Hematopoietic multipotent progenitor cell treated with erythropoietin and hydrocortisone succinate and interleukin-3 and kit ligand, for 6 days (in vitro differentiated cells): ENCODE measurements around the gene SESN2.
"Not testable (repeated sequence)": the region's sequence is repeated elsewhere in the genome, so short reads cannot be mapped to it uniquely, and the experiment has no call there.

Experiments used
- DNase-seq: peaks from one replicate; pipeline ENCODE4 v3.0.0-alpha.2; 2015

The SESN2 gene

DNA sequence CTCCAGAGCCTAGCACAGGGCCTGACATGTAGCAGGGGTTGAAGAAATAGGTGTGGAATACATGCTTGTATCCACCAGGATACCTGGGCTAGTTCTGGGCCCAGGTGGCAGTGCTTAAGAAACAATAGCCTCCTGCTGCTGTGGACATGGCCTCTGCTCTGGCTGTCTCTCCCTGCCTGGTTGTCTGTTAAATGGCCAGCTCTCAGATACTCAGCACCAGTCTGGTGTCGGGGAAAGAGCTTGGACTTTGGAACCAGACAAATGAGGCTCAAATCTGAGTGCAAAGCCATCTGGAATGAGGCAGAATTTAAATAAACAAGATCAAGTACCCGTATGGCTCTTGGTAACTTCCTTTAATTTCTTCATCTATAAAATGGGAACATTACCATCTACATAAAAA, 31.5 kb downstream of the SESN2 start:
- DNase-seq: no peak

DNA sequence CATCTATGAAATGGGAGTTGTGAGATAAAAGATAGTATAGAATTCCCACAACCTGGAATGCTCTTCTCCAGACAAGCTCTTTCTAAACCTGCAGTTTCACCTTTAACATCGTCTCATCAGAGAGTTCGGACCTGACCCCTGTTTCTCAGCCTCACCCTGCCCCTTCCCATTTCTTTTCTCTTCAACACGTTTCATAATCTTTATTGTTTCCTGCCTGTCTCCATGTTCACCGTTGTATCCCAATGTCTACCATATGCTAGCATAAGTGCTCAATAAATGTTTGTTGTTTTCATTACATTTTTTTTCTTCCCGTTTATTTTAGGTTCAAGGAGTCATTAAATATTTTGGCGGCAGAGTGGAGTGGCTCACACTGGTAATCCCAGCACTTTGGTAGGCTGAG, 32.4 kb downstream of the SESN2 start:
- no peak for DNase-seq

DNA sequence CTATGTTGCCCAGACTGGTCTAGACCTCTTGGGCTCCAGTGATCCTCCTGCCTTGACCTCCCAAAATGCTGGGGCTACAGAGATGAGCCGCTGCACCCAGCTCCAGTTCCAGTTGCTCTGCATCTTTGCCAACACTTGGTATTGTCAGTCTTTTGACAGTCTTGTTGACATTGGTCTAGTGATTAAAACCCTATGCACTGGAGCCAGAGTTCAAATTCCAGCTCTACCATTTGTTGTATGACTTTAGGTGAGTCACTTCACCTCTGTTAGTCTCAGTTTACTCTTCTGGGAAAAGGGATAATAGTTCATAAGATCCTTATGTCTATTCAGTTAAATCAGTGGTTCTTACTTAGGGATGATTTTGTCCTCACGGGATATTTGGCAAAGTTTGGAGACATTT, 36.6 kb downstream of the SESN2 start:
- no peak for DNase-seq

DNA sequence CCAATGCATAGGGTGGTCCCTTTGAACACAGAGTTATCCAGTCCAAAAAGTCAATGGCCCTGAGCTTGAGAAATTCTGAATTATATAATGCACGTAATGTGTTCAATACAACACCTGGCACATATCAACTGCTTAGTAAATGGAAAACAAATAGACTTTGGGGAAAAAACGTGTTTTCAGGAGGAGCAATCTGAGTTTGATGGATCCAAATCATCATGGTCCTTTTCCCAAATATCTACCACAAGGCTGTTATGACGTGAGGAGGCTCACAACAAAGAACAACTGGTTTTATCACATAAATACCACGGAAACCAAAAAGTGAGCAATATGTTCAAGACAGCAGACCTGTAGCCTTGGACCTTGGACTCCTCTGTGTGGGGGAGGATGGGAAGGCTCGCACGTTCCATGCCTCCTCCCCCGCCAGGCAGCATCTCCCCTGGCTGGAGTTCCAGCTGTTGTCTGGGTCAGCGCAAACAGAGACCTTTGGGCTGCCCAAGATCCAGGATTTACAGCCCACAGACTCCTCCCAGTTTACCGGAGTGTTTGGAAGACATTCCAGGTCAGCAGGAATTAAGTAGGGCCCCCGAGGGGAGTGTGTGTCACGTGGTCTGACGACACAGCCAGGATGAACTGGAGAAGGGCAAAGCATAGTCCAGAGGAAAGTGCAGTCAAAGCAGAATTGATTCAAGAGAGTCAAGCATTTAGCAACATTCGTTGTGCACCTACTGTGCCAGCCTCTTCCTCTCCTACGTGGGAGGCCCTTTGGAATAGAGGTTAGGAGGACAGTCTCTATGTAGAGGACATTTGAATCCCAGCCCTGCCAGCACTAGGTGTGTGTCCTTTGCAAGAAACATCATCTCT, 37.3 kb downstream of the SESN2 start:
- DNase-seq: no peak

DNA sequence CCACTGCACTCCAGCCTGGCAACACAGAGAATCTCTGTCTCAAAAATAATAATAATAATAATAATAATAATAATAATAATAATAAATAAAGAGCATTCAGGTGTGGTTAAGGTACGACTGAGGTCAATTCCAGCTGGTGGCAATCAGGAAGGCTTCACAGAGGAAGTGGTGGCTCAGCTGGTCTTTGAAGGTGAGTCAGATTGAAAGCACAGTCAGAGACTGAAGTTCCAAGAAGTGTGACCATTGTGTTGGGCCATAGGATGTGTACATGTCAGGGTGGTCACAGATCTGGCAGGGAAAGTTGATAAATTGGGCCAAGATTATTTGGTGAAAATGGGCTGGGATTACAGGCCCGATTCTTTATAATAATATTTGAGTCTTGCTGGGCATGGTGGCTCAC, 38.5 kb downstream of the SESN2 start:
- DNase-seq: no peak

DNA sequence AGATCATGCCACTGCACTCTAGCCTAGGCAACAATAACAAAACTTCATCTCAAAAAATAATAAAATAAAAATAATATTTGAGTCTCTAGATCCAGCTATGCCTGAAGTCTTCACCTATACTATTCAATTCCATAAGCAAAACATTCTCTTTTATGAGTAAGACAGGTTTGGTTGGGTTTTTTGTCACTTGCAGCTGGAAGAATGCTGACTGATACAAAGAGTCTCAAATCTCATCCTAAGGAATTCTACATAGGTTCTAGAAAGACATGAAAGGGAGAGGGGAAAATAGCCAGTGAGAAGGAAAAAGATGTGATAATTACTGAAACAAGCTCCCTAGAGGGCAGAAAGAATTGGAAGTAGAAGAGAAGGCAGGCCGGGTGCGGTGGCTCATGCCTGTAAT, 39.1 kb downstream of the SESN2 start:
- DNase-seq: no peak

DNA sequence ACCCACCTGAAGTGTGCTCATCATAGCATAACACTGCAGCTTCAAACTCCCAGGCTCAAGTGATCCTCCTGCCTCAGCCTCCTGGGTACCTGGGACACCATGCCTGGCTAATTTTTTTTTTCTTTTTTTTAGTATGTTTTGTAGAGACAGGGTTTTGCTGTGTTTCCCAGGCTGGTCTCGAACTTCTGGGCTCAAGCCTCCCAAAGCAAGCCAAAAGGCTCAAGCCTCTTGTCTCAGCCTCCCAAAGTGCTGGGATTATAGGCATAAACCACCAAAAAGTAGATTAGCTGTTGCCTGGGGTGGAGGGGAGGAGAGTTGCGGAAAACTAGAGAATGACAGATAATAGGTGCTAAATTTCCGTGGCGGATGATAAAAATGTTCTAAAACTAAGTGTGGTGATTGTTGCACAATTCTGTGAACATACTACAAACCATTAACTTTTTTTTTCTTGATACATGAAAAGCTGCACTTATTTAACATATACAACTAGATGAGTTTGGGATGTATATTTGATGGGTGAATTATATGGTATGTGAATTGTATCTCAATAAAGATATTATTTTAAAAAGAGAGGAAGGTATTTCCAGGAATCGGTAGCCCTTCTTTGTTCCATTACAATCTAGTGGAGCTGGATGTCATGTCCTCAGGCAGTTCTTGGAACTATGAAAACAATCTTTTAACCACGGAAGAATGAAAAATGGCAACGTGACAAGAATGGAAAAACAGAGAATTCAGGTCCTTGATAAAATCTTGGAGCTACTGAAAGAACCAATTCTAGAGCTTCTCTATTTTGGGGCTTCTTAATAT, 42.3 kb downstream of the SESN2 start:
- no peak for DNase-seq

DNA sequence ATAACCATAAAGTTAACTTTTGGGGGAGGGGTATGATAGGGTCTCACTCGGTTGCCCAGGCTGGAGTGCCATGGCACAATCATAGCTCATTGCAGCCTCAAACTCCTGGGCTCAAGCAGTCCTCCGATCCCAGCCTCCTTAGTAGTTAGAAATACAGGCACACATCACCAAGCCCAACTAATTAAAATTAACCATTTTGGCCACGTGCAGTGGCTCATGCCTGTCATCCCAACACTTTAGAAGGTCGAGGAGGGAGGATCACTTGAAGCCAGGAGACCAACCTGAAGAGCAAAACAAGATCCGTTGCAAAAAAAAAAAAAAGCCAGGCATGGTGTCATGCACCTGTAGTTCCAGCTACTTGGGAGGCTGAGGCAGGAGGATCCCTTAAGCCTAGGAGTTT, 42.9 kb downstream of the SESN2 start:
- no peak for DNase-seq

DNA sequence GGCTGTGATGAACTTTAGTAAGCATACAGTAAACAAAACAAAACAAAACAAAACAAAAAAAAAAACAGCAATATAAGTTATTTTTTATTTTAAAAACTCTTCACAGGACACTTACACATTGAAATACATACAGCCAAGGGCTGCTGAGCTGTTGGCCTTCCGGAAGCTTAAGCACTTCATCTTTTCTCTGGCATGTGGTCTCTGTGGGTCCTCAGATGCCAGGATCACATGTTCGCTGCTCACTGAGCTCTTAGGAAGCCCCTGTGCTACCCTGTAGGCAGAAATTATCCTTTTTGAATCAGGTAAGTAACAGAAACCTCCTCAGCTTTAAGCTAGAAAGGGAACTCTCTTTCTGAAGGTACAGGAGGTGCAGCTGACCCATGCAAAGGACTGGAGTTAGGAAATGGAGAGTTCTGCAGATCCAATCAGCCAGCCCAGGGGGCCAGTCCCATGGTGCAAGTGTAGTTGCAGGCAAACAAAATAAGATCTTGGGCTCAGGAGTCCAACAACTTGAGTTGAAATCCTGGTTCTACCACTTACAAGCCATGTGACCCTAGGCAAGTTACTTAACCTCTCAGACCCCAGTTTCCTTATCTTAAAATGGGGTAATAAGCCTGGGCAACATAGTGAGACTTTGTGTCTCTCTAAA, 47.1 kb downstream of the SESN2 start:
- peak; percentile 50 for DNase-seq

DNA sequence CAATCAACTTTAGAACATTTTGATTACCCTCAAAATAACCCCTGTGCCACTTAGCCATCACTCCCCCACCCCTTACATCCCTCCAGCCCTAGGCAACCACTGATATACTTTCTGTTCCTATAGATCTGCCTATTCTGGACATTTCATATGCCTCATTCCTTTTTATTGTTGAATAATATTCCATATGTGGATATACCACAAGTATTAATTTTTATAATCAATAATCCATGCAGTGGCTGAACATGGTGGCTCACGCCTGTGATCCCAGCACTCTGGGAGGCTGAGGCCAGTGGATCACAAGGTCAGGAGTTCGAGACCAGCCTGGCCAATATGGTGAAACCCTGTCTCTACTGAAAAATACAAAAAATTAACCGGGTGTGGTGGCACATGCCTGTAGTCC, 49.4 kb downstream of the SESN2 start:
- DNase-seq: no peak

DNA sequence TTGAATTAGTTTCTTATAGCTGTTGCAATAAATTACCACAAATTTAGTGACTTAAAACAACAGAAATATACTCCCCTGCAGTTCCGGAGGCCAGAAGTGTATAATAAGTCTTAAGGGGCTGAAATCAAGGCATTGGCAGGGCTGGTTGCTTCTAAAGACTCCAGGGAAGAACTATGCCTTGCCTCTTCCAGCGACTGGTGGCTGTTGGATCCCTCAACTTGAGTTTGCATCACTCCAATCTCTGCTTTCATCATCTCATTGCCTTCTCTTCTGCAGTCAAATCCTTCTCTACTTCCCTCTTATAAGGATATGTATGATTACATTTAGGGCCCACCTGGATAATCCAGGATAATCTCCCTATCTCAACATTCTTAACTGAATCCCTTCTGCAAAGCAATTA, 50.4 kb downstream of the SESN2 start:
- DNase-seq: no peak

DNA sequence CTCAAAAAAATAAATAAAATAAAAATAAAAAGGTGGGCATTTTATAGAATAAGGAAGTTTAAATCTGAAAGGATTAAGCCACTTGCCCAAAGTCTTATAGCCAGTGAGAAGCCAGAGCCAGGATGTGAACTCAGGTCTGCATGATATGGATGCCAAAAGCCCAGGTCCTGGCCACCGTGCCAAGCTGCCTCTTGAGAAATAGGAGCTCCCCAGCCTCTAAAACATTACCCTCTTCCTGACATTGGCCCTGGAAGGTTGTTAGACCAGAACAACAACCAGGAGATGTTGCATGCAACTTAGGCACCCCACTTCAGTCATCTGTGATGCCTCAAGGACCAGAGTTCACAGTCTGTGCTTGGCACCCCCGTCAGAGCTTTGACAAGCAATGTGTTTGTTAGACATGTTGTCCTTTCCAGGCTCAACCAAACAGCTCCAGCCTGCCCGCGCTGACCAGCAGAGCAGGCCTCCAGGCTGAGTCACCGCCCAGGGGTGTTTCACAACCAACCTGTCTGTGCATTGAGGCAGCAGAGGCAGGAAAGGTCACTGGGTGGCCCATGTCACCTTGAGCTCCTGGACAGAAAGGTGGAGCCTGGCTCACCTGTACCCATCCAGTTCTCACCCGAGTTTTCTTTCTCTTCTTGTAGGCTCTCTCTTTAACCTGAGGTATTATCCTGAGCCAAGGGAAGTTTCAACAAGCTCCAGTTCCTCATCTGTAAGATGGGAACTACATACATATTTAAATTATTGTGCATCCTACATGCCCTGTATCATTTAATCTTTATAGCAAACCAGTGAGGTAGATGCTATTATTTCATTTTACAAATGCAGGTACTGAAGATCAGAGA, 54.6 kb downstream of the SESN2 start:
- no peak for DNase-seq

DNA sequence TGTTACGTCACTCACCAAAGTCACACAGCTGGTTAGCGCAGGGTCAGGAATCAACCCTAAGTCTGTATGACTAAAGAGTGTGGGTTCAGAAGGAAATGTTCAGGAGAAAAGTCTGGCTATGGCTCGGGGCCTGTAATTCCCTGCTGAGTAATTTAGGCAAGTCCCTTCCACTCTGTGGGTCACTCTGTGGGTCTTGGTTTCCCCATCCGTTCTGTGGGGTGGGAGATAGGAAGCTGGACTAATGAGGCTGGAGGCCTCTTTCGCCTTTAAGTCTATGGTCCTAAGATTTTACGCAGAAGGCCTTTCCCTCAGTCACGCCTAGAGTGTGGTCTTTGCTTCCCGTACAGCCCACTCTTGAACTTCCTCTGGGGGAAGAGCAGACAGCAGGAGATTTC, 55.2 kb downstream of the SESN2 start:
- no peak for DNase-seq

DNA sequence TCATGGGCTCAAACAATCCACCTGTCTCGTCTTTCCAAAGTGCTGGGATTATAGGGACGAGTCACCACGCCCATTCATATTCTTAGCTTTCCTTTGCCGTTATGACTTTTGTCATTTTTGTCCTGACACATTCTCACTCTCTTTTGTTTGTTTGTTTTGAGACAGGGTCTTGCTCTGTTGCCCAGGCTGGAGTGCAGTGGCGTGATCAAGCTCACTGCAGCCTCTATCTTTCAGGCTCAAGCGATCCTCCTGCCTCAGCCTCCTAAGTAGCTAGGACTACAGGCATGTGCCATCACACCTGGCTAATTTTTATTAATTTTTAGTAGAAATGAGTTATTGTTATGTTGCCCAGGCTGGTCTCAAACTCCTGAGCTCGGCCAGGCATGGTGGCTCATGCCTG, 57.7 kb downstream of the SESN2 start:
- DNase-seq: no peak

DNA sequence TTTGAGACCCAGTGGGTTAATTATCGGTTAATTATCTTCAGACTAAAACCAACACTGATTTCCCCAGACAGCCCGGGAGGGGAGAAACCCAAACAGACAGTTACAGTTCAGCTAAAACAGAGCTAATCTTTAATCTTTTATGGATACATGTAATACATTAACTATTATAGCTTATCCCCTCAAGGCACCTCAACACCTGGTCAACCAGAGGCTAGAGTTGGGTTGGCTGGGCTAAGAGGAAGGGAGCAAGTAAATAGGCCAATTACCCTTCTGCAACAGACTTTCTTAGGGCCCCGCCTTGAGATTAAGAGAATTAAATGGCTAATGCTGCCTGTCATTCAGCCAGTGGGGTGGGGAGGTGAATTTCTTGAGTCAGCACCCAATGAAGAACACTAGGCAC, 62.9 kb downstream of the SESN2 start:
- no peak for DNase-seq

DNA sequence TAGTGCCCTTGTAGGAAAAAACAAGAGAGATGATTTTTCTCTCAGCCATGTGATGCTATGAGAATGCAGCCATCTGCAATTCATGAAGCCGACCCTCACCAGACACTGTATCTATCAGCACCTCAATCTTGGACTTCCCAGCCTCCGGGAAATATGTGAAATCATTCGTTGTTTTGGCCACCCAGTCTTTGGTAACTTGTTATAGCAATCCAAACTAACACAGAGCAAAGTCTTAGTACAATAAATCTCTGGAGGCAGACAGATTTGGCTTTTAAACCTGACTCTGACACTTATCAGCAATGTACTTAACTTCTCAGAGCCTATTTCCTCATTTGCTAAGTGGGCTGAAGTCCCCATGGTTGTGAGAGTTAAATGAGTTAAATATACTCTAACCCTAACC, 64.4 kb downstream of the SESN2 start:
- DNase-seq: no peak

DNA sequence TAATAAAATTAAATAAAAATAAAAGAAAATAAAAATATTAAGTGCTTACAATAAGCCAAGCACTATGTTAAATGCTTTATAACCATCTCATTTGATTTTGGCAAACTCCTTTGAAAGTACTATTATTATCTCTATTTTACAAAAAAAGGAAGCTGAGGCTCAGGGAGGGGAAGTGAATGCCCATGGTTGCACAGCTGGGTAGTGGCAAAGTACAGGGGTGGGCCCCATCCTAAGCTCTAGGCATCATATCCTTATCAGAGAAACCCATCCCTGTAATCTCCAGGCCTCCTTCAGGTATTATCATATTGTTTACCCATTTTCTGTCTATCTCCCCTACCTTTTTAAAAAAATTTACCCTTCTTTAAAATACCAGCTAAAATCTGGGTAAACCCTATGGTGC, 67.2 kb downstream of the SESN2 start:
- DNase-seq: peak; percentile 54

DNA sequence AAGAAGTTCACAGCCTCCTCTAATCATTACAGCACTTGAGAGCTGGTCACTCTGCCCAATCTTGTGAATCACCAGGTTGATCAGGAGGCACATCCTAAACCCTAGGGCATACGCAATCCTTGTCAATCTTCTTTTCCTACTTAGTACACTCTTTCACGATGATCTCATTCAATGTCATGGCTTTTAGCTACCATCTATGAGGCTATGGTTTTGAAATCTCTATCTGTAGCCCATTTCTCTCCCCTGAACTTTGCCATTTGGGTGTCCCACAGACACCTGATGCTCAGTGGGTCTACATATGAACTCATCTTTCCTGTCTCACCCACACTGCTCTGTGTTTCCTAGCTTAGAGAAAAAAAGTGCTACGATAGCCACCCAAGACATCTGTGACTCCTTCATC, 67.7 kb downstream of the SESN2 start:
- peak; percentile 25 for DNase-seq

DNA sequence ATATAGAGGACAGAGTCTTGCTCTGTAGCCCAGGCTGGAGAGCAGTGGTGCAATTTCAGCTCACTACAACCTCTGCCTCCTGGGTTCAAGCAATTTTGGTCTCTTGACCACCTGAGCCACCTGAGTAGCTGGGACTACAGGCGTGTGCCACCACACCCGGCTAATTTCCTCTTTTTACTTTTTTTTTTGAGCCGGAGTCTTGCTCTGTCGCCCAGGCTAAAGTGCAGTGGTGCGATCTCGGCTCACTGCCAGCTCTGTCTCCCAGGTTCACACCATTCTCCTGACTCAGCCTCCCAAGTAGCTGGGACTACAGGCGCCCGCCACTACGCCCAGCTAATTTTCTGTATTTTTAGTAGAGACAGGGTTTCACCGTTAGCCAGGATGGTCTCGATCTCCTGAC, 68.1 kb downstream of the SESN2 start:
- not testable (repeated sequence) for DNase-seq

DNA sequence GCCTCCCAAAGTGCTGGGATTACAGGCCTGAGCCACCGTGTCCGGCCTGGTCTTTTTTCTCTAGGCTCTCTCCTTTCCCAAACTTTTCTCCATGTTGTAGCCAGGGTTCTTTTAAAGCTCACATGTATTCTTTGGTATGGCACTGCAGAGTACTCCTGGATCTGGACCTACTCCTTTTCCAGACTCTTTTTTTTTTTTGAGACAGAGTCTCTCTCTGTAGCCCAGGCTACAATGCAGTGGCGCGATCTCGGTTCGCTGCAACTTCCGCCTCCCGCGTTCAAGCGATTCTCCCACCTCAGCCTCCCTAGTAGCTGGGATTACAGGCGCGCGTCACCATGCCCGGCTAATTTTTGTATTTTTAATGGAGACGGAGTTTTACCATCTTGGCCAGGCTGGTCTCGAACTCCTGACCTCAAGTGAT, 68.9 kb downstream of the SESN2 start:
- no peak for DNase-seq

DNA sequence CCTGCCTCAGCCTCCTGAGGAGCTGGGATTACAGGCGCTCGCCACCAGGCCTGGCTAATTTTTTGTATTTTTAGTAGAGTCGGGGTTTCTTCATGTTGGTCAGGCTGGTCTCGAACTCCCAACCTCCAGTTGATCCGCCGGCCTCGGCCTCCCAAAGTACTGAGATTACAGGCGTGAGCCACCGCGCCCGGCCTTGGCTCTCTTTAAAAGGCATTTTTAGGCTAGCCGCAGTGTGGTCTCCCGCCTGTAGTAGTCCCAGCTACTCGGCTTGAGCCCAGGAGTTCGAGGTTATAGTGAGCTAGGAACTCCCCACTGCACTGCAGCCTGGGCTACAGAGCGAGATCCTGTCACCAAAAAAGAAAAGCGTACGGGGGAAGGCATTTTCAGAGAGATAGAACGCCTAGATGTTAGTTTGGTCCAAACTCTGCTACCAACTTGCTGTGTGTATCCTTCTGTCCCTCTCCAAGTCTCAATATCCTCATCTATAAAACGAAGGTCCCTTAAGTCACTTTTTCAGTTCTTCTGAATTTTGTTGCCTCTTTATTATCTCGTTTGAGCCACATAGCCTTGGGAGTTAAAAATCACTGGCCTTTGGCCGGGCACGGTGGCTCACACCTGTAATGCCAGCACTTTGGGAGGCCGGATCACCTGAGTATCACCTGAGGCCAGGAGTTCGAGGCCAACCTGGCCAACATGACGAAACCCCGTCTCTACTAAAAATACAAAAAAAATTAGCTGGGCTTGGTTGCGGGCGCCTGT, 70.3 kb downstream of the SESN2 start:
- peak; percentile 69 for DNase-seq
